Gastrocnemius medialis (tissue), 4 donors: ENCODE data around the gene PTCH2.

Source experiments
- POLR2A ChIP-seq, 2 donors: fragments of 450-650 bp; IDR thresholded peaks; one replicate each; pipeline ENCODE4 v1.6.1; 2017; ENCODE audit warnings: antibody characterized with exemption in 2 of 2, mild to moderate bottlenecking in 2 of 2, moderate library complexity in 2 of 2
- TF ChIP-seq, protein P1 (sequence below), 5 experiments: fragments of 450-650 bp in 3 of 5; fragments of 200-600 bp in 2 of 5; sonication (generic) in 2 of 5; IDR thresholded peaks in 4 of 5; conservative IDR thresholded peaks in 1 of 5; 1 replicate in 4 of 5; 2 replicates in 1 of 5; pipeline ENCODE4 v1.5.1; 2016 to 2019; ENCODE audit warnings: antibody characterized with exemption in 5 of 5, mild to moderate bottlenecking in 3 of 5, moderate library complexity in 3 of 5

DNA sequence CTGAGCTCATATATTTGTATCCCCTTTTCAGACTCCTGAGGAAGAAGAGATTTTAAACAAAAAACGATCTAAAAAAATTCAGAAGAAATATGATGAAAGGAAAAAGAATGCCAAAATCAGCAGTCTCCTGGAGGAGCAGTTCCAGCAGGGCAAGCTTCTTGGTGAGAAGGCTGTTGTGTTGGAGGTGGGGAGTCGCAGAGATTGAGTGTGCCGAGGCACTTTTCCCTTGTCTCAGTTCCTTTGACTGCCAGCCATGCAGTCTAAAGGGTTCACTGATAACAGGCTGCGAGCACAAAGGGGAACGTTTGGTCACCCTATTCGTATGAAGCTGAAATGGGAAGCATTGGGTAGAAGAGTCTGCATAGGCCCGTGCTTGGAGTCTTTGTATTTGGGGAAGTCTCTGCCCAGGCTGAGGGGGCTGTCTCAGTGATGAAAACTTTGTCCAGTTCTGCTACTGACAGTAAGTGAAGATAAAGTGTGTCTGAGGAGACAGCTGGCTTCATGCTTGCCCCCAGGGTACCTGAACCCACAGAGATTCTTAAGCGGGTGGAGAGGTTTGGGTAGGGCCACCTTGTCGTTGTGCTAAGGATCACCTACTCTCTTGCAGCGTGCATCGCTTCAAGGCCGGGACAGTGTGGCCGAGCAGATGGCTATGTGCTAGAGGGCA is 65.0 kb downstream of the PTCH2 start:
- TF ChIP-seq, protein P1, sequence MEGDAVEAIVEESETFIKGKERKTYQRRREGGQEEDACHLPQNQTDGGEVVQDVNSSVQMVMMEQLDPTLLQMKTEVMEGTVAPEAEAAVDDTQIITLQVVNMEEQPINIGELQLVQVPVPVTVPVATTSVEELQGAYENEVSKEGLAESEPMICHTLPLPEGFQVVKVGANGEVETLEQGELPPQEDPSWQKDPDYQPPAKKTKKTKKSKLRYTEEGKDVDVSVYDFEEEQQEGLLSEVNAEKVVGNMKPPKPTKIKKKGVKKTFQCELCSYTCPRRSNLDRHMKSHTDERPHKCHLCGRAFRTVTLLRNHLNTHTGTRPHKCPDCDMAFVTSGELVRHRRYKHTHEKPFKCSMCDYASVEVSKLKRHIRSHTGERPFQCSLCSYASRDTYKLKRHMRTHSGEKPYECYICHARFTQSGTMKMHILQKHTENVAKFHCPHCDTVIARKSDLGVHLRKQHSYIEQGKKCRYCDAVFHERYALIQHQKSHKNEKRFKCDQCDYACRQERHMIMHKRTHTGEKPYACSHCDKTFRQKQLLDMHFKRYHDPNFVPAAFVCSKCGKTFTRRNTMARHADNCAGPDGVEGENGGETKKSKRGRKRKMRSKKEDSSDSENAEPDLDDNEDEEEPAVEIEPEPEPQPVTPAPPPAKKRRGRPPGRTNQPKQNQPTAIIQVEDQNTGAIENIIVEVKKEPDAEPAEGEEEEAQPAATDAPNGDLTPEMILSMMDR (IDR thresholded peaks at IDR 0.05 in 4 of 5, conservative IDR thresholded peaks at IDR 0.05 in 1 of 5) = no peak
- no peak for TF ChIP-seq POLR2A (IDR thresholded peaks at IDR 0.05)
